ENCODE measurements around the gene ASB18.
A peak's percentile ranks its signal among the peaks of the same experiment; 100 is the strongest.

ASB18 gene

DNA sequence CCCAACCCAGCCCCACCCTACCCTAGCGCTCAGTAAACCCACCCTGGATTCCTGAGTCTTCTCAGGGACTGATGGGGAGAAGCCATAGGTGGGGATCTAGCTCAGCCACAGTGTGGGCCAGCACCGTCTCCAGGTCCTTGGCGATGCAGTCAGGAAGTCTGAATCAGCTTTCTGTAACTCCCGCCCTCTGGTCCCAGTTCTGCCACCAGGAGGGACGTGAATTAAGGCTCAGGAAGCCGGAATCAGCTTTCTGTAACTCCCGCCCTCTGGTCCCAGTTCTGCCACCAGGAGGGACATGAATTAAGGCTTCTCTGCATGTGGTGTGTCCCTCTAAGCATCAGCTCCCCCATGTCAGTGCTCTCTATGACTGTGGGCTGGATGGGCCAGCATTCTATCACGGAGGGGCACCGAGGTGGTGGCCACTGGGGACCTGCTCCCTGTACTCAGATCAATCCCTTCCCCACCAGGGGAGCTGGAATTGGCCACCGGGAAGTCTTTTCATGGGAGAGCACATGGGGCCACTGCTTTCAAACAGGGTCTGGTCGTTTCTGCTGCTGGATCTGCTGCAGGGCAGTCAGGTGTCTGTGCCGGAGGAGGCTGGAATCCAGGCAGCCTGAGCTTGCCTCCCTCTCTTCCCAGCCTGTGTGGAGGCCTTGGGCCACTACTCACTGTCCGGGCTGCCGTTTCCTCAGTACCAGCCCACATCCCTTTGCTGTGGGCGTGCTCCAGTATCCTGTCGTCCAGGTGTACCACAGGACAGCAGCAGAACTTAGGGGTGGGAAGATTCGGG lies 24.7 kb downstream of the ASB18 start:
- Mint-ChIP-seq H3K4me3 (no peak overlapping the region), H3K27me3 (peaks cover 65% of the 10 kb centered on the region), H3K27ac (no peak overlapping the region), H3K9me3 (peaks cover under 1 to 2% of the 10 kb centered on the region in 2 donors), H3K4me1 (peaks cover 11% of the 10 kb centered on the region)
- DNase-seq (no peak), ATAC-seq (no peak)

DNA sequence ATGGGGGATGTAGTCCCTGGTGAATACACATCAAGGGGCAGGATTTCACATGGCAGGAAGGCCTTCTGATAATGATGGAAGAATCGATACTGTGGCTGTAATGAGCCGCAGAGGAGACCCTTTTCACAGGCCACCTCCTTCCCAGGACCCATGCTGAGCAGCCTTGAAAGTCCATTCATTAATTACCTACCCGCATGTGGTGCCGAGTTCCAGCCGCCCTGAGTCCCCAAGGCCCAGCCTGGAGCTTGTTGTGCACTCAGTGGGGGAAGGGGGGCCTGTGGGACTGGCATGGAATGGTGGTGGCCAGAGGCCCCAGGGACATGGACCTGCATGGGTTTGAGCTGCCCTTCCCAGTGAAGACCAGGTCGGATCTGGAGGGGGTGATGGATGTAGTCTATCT lies 25.5 kb downstream of the ASB18 start:
- ATAC-seq (no peak), DNase-seq (no peak)
- H3K27ac Mint-ChIP-seq = no peak overlapping the region
- peaks cover 11% of the 10 kb centered on the region for H3K4me1 Mint-ChIP-seq
- H3K4me3 Mint-ChIP-seq = no peak overlapping the region
- H3K9me3 Mint-ChIP-seq = peaks cover 5% of the 10 kb centered on the region in 2 donors
- peaks cover 69% of the 10 kb centered on the region for H3K27me3 Mint-ChIP-seq

DNA sequence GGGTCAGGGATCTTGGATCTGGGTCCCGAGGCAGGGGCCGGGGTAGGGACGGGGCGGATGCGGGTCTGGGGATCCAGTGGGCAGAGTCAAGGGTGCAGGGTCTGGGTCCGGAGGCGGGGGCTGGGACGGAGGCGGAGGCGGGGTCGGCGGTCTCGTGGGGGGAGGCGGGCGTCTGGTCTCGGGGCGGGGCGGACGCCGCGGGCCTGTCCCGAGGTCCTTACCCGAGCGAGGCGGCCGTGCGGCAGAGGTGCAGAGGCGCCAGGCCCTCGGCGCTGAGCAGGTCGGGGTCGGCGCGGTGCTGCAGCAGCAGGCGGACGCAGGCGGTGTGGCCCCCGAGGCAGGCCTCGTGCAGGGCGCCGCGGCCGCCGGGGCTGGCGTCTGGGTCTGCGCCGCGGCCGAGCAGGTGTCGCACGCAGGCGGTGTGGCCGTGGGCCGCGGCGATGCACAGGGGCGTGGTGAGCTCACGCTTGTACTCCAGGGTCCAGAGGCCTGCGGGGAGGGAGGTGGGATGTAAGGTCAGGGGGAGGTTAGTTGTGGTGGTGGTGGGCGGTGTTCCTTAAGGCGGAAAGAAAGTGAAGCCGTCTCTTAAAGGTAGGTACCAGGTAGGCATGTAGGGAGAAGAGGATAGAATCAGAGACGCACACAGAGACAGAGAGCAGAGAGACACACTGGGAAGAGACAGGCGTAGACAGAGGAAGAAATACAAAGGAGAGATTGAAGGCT lies 26.6 kb downstream of the ASB18 start:
- peak; percentile 68 for ATAC-seq
- no peak overlapping the region for H3K27ac Mint-ChIP-seq
- peaks cover 11% of the 10 kb centered on the region for H3K4me1 Mint-ChIP-seq
- no peak for DNase-seq
- H3K27me3 Mint-ChIP-seq = peaks cover 69% of the 10 kb centered on the region
- H3K4me3 Mint-ChIP-seq = no peak overlapping the region
- peaks cover 5% of the 10 kb centered on the region in 2 donors for H3K9me3 Mint-ChIP-seq

DNA sequence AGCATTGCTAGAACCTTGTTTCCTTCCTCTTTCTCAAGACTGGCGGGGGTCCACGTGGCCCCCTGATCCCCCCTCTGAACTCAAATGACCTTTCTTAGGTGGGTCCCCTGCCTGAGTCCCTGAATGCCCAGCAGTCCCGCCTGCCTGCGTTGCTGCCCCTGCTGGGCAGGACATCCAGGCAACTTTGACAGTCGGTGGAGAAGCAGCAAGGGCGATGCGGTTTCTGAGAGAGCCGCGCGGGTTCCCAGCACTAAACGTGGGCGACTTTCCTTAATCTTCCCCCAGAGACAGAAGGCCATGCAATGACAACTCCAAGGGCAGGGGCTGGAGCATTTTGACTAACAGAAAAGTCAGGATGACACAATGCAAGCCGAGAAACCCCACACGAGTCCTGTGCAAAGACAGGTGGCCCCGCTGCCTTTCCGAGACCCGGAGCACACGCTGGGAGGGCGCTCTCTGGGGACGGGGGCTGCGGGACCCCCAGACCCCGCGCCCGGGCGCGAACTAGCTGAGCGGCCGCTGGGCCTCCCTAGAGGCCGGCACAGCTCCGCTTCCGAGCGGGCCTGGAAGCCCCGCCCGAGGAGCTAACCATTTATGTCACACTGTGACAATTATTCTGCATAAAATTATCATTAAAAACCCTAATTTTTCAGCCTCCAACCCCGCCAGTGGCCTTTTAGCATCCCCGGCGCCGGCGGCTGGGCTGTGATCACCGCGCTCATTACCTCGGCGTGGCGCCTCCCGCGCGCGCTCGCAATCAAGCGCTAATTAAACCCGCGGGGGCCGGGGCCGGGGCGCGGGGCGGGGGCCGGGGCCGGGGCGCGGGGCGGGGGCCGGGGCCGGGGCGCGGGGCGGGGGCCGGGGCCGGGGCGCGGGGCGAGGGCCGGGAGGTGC lies 27.4 kb downstream of the ASB18 start:
- Mint-ChIP-seq H3K9me3 (peaks cover 10 to 12% of the 10 kb centered on the region in 2 donors), H3K27ac (no peak overlapping the region), H3K4me1 (peaks cover 11% of the 10 kb centered on the region), H3K27me3 (peaks cover 69% of the 10 kb centered on the region), H3K4me3 (no peak overlapping the region)
- ATAC-seq (no peak), DNase-seq (no peak)

DNA sequence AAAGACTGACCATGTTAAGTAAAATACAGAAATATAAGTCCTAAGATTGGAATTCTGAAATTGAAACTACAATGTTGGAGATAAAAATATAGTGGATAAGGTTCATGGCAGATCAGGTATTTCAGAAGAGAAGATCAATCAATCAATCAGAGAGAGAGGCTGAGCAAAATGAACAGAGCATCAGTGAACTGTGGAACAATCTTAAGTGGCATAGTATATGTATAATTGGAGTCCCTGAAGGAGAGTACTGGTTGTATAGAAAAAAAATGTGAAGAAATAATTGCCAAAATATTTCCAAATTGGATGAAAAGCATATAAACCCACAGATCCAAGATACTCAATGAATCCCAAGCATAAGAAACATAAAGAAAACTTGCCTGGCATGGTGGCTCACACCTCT lies 35.0 kb downstream of the ASB18 start:
- H3K27ac Mint-ChIP-seq = no peak overlapping the region

DNA sequence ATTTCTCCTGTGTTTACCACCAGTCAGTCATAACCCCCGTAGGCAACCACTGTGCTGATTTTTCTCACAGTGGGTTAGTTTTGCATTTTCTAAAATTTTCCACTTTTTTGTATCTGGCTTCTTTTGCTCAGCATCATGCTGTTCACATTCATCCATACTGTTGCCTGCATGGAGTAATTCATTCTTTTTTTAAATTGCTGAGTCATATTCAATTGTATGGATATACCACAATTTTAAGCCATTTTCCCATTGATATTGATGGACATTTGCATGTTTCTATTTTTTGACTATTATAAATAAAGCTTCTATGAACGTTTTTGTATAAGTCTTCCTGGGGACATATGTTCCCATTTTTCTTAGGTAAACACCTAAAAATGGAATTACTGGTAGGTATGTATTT lies 40.5 kb downstream of the ASB18 start:
- DNase-seq = no peak
- no peak for ATAC-seq
- Mint-ChIP-seq H3K27ac (no peak overlapping the region), H3K9me3 (peaks cover 11 to 13% of the 10 kb centered on the region in 2 donors), H3K4me3 (no peak overlapping the region), H3K27me3 (peaks cover 17% of the 10 kb centered on the region), H3K4me1 (no peaks in the 10 kb centered on the region)

More for the DNA sequence above, 35.0 kb downstream of the ASB18 start:
- H3K9me3 Mint-ChIP-seq = peaks cover 25 to 43% of the 10 kb centered on the region in 2 donors
- ATAC-seq (no peak), DNase-seq (no peak)
- no peaks in the 10 kb centered on the region for H3K4me1 Mint-ChIP-seq
- H3K27me3 Mint-ChIP-seq = peaks cover 24% of the 10 kb centered on the region
- no peak overlapping the region for H3K4me3 Mint-ChIP-seq

DNA sequence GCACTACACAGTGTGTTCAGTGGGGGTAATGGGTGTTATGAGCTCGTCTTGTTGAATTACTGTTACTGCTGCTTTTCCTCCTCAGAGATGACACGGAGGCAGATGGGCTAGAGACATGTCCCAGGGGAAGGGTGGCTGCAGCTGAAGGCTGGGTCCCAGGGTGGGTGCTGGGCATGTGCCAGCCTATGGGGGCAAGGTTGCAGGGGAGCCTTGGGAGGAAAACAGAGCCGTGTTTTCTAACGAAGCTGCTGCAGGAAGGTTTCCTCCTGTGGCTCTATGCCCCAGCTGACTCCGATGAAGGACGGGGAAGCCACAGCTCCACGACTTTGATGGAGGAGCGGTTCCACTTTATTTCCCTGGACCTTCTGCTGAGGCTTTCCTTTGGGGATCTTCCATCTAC lies 42.4 kb downstream of the ASB18 start:
- Mint-ChIP-seq H3K27ac (no peak overlapping the region), H3K4me1 (no peaks in the 10 kb centered on the region), H3K4me3 (no peak overlapping the region), H3K27me3 (peaks cover 12% of the 10 kb centered on the region), H3K9me3 (peaks cover 0 to 7% of the 10 kb centered on the region in 2 donors)
- DNase-seq = no peak
- no peak for ATAC-seq

DNA sequence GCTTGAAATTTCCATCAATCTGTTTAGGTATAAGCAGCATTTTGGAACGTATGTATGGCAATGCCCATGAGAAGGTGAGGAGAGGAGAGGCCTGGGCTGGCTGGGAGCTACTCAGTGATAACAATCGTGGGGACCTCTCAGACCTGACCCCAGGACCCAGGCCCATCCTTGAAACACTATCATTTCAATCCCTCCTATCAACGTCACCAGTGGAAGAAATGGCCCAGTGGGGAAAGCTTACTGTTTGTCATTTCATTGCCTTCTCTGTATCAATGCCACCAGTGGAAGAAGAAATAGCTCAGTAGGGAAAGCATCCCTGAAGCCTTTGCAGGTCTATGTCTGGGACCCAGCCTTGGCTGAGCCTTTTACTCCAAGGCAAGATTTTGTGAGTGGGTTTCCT lies 44.8 kb downstream of the ASB18 start:
- Mint-ChIP-seq H3K4me3 (no peak overlapping the region), H3K27ac (no peak overlapping the region), H3K27me3 (peaks cover 25% of the 10 kb centered on the region), H3K9me3 (peaks cover 7% of the 10 kb centered on the region in 2 donors), H3K4me1 (no peaks in the 10 kb centered on the region)
- no peak for ATAC-seq
- no peak for DNase-seq

DNA sequence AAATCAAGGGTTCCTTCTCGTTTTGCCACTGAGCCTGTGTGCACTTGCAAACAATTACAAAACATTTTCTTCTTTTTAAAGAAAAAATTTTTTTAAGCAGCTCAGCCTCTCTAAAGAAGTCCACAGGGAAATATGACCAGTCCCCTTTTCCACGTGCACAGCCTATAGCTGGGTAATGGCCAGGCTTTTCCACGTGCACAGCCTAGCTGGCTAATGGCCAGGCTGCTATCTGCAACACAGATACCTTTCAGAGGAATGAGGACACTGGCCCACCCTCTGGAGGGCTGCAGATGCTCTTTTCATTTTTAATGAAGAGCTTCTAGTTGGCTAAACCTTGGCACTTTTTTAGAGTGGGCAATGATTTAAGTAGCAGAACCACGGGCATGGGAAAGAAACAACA lies 46.3 kb downstream of the ASB18 start:
- ATAC-seq (no peak), DNase-seq (no peak)
- Mint-ChIP-seq H3K27ac (no peak overlapping the region), H3K4me3 (no peak overlapping the region), H3K27me3 (peaks cover 37% of the 10 kb centered on the region), H3K9me3 (peaks cover 0 to 7% of the 10 kb centered on the region in 2 donors), H3K4me1 (no peaks in the 10 kb centered on the region)

DNA sequence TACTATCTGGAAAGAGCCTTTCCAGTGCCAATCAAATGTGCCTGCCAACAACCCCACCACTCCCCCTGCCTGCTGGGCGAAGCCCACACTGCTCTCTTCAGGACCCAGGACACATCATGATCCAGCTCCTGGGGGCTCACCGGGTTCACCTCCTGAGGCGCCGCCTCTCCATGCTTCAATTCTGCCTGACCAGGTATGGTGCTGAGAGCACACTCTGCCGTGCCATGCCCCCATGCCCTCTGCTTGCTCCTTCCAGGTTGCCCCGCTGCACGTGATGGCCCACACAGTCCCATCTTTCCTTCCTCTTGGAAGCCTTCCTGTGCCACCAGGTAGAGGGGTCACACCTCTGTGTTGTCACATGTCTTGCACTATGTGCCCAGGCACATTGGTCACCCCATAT lies 47.5 kb downstream of the ASB18 start:
- DNase-seq = no peak
- no peak for ATAC-seq
- H3K4me1 Mint-ChIP-seq = no peaks in the 10 kb centered on the region
- no peak overlapping the region for H3K4me3 Mint-ChIP-seq
- H3K27me3 Mint-ChIP-seq = peaks cover 38% of the 10 kb centered on the region
- H3K27ac Mint-ChIP-seq = no peak overlapping the region
- H3K9me3 Mint-ChIP-seq = peaks cover 0 to 7% of the 10 kb centered on the region in 2 donors

DNA sequence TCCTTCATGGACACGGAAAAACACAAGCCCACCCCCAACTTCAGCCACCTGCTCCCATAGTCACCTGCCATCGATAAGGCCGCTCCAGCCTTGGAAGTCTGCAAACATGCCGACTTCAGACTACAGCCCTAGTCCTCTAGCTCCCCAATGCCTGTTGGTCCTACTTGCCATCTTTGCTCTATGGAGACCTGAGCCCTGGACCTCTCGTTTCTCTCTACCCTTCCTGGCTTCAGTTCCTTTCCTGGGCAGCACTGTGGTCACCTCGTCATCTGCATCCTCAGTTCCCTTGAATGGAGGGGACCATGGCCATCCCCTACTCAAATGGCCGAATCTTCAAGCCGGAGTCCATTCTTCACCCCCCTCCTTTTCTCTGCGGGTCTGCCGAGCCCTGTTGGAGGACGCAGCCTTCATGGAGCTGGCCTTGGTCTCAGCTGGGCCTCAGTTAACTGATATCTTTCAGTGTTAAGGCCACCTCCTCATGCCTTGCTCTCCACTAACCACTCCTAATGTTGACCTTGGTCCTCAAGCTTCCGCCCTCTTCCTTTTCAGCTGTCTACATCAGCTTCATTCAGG lies 48.4 kb downstream of the ASB18 start:
- peaks cover 47% of the 10 kb centered on the region for H3K27me3 Mint-ChIP-seq
- H3K27ac Mint-ChIP-seq = no peak overlapping the region
- H3K4me3 Mint-ChIP-seq = no peak overlapping the region
- no peaks in the 10 kb centered on the region for H3K4me1 Mint-ChIP-seq
- H3K9me3 Mint-ChIP-seq = peaks cover 0 to 7% of the 10 kb centered on the region in 2 donors
- ATAC-seq (no peak), DNase-seq (no peak)

DNA sequence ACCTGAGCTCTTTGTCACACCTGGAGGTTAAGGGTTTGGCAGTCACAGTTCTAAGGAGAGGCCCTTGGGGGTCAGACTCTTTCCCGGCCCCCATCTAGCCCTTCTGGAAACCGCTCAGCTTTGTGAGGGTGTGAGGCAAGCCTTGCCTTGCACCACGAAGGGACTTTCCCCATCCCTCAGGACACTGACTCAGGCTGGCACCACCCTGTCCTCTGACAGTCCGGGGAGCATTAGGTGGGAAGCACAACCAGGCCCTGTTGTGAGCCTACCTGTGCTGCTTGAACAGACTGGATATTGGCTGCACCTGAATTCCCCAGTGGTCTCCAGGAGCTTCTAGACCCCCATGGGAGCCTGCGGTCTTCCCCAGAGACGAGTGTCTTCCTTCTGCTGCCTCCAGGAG lies 49.0 kb downstream of the ASB18 start:
- Mint-ChIP-seq H3K27ac (no peak overlapping the region), H3K27me3 (peaks cover 52% of the 10 kb centered on the region), H3K9me3 (peaks cover 0 to 7% of the 10 kb centered on the region in 2 donors), H3K4me3 (no peak overlapping the region), H3K4me1 (no peaks in the 10 kb centered on the region)
- DNase-seq = no peak
- no peak for ATAC-seq

DNA sequence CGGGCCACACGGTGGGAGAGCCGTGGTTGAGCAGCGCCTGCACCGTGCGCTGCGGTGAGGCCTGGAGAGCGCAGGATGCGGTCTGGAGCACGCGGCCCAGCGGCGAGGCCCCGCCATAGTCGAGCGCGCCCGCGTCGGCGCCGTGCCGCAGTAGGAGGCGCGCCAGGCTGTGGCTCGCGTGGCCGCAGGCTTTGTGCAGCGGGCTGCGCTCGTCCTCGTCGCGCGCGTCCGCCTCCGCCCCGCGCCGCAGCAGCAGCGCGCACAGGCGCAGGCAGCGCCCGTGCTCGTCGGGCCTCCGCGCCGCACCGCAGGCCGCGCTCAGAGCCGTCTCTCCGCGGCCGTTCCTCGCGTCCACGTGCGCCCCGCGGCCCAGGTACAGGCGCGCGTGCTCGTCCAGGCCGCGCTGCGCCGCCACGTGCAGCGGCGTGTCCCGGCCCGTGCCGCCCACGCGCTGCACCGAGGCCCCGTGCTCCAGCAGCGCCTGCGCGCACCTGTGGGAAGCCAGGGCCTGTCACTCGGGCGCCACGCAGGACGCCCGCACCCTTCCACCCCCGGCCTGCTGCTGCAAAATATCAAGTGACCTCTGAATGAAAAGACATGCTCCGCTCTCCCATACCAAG lies 49.7 kb downstream of the ASB18 start:
- Mint-ChIP-seq H3K4me1 (no peaks in the 10 kb centered on the region), H3K4me3 (no peak overlapping the region), H3K9me3 (peaks cover 0 to 7% of the 10 kb centered on the region in 2 donors), H3K27ac (no peak overlapping the region), H3K27me3 (peaks cover 52% of the 10 kb centered on the region)
- ATAC-seq = no peak
- no peak for DNase-seq

DNA sequence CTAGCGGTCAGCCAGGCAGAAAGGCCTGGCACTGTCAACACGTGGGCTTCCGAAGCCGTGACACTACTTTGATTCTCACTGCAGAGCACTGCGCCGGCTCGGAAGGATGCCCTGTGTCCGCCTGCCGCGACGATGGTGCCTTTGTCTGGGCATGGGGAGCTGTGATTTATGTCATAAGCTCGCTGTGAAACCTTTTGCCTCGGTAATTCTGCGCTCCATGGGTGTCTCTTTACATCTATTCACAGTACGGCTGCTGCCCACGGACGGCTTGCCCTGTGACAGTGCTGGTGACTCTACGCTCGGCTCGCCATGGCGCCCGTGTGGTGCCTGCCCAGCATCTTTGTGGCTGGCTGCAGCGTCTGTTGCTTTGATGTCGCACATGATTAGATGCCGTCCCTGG lies 52.9 kb downstream of the ASB18 start:
- Mint-ChIP-seq H3K9me3 (peaks cover 8 to 20% of the 10 kb centered on the region in 2 donors), H3K27ac (no peak overlapping the region), H3K4me1 (no peaks in the 10 kb centered on the region), H3K4me3 (no peak overlapping the region), H3K27me3 (peaks cover 43% of the 10 kb centered on the region)
- ATAC-seq = no peak
- DNase-seq = no peak

DNA sequence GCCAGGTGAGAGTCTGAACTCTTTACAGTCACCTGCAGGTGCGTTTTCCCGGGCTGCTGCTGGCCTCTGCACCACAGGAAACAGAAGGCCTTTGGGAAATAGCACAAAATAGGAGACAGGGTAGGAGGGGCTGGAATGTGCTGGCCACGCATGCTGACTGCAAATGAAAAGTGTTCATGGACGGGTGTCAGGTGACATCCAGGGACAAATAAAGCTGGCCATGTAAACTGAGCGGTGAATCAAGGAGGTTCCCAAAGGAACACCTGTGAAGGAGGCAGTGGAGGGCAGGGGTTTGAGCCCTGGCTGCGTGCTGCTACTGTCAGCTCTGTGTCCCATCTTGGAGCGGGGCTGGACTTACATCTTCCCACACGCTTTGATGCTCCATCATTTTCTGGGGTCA lies 53.7 kb downstream of the ASB18 start:
- DNase-seq (no peak), ATAC-seq (no peak)
- Mint-ChIP-seq H3K27me3 (peaks cover 35% of the 10 kb centered on the region), H3K9me3 (peaks cover 8 to 20% of the 10 kb centered on the region in 2 donors), H3K4me3 (no peak overlapping the region), H3K4me1 (no peaks in the 10 kb centered on the region), H3K27ac (no peak overlapping the region)

Measured in stimulated activated naive CD8-positive, alpha-beta T cell treated with anti-CD3 and anti-CD28 coated beads, Interleukin-15, amount 100 ng/mL, for 72 hours (primary cell).